Epithelial cell of esophagus (primary cell): ENCODE results near the gene FXYD7.
"Not testable (repeated sequence)": the region's sequence is repeated elsewhere in the genome, so short reads cannot be mapped to it uniquely, and the experiment has no call there.

Source experiments
- DNase-seq: peaks from one replicate; pipeline ENCODE4 v3.0.0; 2010; ENCODE audit warnings: low read depth
- H3K4me3 ChIP-seq: 2 replicates; pipeline ENCODE4 v1.5.1; 2011; ENCODE audit warnings: mild to moderate bottlenecking, low read length, control low read depth
- CTCF ChIP-seq: IDR thresholded peaks from 2 replicates; pipeline ENCODE4 v1.5.1; 2011; ENCODE audit warnings: low read depth, mild to moderate bottlenecking, low read length, control low read depth, inconsistent platforms; ENCODE audit not compliant: insufficient read depth; ENCODE audit errors: missing control alignments

Gene FXYD7

GRCh38 chr19:35127871-35128270, 15.2 kb upstream of the FXYD7 start:
- no peak overlapping the region for H3K4me3 ChIP-seq
- TF ChIP-seq CTCF: no peak
- DNase-seq: peak; percentile 80

GRCh38 chr19:35128398-35129057, 14.5 kb upstream of the FXYD7 start:
- no peak for TF ChIP-seq CTCF
- DNase-seq: no peak
- no peak overlapping the region for H3K4me3 ChIP-seq

GRCh38 chr19:35129724-35130274, 13.3 kb upstream of the FXYD7 start:
- DNase-seq, H3K4me3 ChIP-seq: not testable (repeated sequence)

GRCh38 chr19:35130761-35131720, 12.0 kb upstream of the FXYD7 start:
- DNase-seq: no peak
- no peak overlapping the region for H3K4me3 ChIP-seq
- no peak for TF ChIP-seq CTCF

- no peak overlapping the region for H3K4me3 ChIP-seq
- no peak for DNase-seq
- TF ChIP-seq CTCF: no peak
These were observed 10.8 kb upstream of the FXYD7 start for GRCh38 chr19:35132254-35132653.

- no peak overlapping the region for H3K4me3 ChIP-seq
- DNase-seq: no peak
- TF ChIP-seq CTCF: no peak
These were observed 9.2 kb upstream of the FXYD7 start for GRCh38 chr19:35133826-35134225.

GRCh38 chr19:35134601-35135242, 8.3 kb upstream of the FXYD7 start, which contains the start of gene LGI4:
TSS of gene LGI4 (minus strand) at chr19:35135059. CDS start at chr19:35134680, 379 bp downstream.
- no peak for DNase-seq
- H3K4me3 ChIP-seq: no peak within 1 kb of the TSS
- TF ChIP-seq CTCF: no peak
